Type B pancreatic cell (in vitro differentiated cells): ENCODE data around the gene TTC28. TPM values are rescaled to one million over a fixed set of nuclear protein-coding genes. Genes with fewer than 3 reads are reported as not detected.

Experiments used
- DNase-seq: peaks from one replicate; pipeline ENCODE4 v3.0.0; 2021; ENCODE audit warnings: mixed read lengths; ENCODE audit not compliant: unreplicated experiment; ENCODE audit errors: extremely low spot score
- H3K27ac Mint-ChIP-seq: 2 replicates; pipeline ENCODE4 v1.8.0; 2021; ENCODE audit warnings: mild to moderate bottlenecking, mixed read lengths
- H3K27me3 Mint-ChIP-seq: 2 replicates; pipeline ENCODE4 v1.8.0; 2021; ENCODE audit warnings: mixed read lengths
- H3K36me3 Mint-ChIP-seq: 2 replicates; pipeline ENCODE4 v1.8.0; 2021; ENCODE audit warnings: mixed read lengths
- H3K4me1 Mint-ChIP-seq: one replicate; pipeline ENCODE4 v1.8.0; 2021; ENCODE audit warnings: mixed read lengths; ENCODE audit not compliant: unreplicated experiment
- H3K4me3 Mint-ChIP-seq: 2 replicates; pipeline ENCODE4 v1.8.0; 2021; ENCODE audit warnings: mild to moderate bottlenecking, mixed read lengths
- H3K9me3 Mint-ChIP-seq: 2 replicates; pipeline ENCODE4 v1.8.0; 2021; ENCODE audit warnings: mixed read lengths
- total RNA-seq: library from RNA; stranded (reverse); gene quantifications from 2 replicates; pipeline ENCODE4 v1.2.1, GENCODE V29; 2021; ENCODE audit warnings: low replicate concordance
- TF ChIP-seq, protein P1 (sequence below): fragments of 200-600 bp; sonication (generic); conservative IDR thresholded peaks from 2 replicates; pipeline ENCODE4 v1.5.0; 2021; ENCODE audit warnings: antibody characterized with exemption, mild to moderate bottlenecking

The TTC28 gene
- total RNA-seq, 1 donor from 2014 or later: 59.2 TPM

DNA sequence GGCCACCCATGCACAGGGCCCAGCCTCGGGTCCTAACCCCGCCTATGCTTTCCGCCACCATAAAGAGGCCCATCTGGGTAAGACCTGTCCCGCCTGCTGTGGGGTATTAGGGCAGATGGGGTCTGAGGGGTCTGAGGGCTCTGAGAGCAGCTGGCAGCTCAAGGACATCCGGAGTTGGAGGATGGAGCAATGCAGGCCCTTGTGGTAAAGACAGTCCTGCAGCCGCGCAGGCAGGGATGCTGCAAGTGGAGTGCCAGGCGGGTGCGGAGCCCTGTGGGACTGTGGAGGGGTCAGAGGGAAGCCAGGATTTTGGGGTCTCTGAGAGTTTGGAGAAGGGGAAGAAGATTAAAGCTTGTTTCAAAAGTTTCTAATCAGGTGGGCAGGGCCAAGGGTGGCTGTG is 679.3 kb downstream of the TTC28 start:
- no peak overlapping the region for H3K27ac Mint-ChIP-seq
- H3K4me3 Mint-ChIP-seq: no peak overlapping the region
- H3K9me3 Mint-ChIP-seq: no peaks in the 10 kb centered on the region
- H3K4me1 Mint-ChIP-seq: no peaks in the 10 kb centered on the region
- H3K27me3 Mint-ChIP-seq: no peaks in the 10 kb centered on the region
- H3K36me3 Mint-ChIP-seq: no peaks in the 10 kb centered on the region
- TF ChIP-seq, protein P1, sequence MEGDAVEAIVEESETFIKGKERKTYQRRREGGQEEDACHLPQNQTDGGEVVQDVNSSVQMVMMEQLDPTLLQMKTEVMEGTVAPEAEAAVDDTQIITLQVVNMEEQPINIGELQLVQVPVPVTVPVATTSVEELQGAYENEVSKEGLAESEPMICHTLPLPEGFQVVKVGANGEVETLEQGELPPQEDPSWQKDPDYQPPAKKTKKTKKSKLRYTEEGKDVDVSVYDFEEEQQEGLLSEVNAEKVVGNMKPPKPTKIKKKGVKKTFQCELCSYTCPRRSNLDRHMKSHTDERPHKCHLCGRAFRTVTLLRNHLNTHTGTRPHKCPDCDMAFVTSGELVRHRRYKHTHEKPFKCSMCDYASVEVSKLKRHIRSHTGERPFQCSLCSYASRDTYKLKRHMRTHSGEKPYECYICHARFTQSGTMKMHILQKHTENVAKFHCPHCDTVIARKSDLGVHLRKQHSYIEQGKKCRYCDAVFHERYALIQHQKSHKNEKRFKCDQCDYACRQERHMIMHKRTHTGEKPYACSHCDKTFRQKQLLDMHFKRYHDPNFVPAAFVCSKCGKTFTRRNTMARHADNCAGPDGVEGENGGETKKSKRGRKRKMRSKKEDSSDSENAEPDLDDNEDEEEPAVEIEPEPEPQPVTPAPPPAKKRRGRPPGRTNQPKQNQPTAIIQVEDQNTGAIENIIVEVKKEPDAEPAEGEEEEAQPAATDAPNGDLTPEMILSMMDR: no peak
- no peak for DNase-seq

DNA sequence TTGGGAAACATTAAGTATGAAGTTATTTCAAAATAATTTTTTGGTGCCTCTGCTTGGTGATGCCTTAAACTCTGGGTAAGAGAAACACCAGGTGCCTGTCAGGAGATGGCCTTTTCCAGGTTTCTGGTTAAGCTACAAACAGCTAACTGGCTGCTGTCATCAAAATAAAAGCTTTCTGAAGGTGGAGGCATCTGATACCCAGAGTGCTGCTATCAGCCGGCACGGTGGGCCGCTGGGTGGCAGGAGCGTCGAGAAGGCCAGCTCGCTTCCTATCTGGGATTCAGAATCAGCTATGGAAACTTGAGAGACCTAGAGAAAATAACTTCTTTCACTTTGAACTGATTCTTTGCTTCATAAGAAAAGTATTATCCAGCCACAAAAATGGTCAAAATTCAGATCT is 679.8 kb downstream of the TTC28 start:
- DNase-seq: no peak
- no peaks in the 10 kb centered on the region for H3K4me1 Mint-ChIP-seq
- no peaks in the 10 kb centered on the region for H3K9me3 Mint-ChIP-seq
- no peaks in the 10 kb centered on the region for H3K27me3 Mint-ChIP-seq
- H3K27ac Mint-ChIP-seq: no peak overlapping the region
- no peaks in the 10 kb centered on the region for H3K36me3 Mint-ChIP-seq
- TF ChIP-seq, protein P1: no peak
- H3K4me3 Mint-ChIP-seq: no peak overlapping the region

DNA sequence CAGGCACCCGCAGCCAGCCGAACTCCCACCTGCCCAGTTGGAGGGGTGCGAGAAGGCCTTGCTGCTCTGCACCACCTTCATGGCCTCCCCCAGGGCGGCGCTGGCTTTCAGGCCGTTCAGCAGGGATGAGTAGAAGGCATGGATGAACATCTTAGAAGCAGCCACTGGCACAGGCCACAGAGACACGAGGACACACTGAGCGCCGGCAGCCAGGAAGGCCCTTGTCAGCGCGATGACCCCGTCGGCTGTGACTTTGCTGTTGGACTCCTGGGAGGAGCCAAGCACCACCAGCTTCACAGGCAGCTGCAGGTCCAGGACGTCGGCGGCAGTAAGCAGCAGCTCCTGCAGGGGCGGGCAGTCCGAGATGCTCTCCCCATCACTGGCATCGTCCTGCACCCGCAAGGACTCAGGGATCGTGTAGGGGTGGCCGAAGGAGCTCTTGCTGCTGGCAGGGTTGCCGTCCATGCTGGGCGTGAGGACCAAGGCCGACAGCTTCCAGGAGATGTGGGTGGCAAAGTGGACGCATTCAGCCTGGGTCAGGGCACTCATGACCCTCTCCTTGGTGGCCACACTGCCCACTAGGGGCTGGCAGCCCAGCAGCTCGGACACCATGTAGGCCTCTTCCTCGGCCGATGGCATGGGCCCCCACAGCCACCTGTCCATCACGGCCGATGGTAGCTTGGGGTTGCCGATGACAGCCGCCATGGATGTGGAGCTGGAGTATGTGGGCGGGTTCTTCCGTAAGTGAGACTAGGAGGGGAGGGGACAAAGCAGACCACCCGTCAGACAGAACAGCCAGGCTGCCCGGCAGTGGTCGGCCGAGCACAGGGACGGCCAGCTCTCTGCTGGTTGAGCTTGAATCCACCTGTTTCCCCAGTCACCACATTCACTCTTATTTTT is 680.9 kb downstream of the TTC28 start:
- no peaks in the 10 kb centered on the region for H3K36me3 Mint-ChIP-seq

DNA sequence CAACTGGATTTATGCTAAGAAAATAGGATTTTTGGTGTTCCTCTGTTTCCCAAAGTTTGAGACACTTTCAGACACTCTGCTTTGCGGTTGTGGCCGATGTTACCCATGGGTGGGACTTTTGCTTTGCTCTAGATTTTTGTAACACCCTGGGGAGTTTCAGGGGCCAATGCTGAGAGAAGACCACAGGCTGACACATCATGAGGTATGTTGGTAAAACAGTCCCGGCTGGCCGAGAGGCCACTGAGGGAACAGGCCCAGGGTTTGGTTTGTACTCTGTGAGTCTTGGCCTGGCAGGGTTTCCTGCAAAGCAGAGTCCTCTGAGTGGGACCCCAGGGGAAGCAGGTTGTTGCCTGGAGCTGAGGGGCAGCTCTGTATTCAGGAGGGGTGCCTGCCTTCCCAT is 682.1 kb downstream of the TTC28 start:
- Mint-ChIP-seq H3K4me1 (no peaks in the 10 kb centered on the region), H3K36me3 (no peaks in the 10 kb centered on the region), H3K9me3 (no peaks in the 10 kb centered on the region), H3K27ac (no peak overlapping the region), H3K4me3 (no peak overlapping the region), H3K27me3 (no peaks in the 10 kb centered on the region)
- TF ChIP-seq, protein P1: no peak
- DNase-seq: no peak

More for the DNA sequence above, 680.9 kb downstream of the TTC28 start:
- H3K27me3 Mint-ChIP-seq: no peaks in the 10 kb centered on the region
- DNase-seq: no peak
- no peaks in the 10 kb centered on the region for H3K4me1 Mint-ChIP-seq
- no peaks in the 10 kb centered on the region for H3K9me3 Mint-ChIP-seq
- TF ChIP-seq, protein P1: no peak
- no peak overlapping the region for H3K27ac Mint-ChIP-seq
- no peak overlapping the region for H3K4me3 Mint-ChIP-seq

DNA sequence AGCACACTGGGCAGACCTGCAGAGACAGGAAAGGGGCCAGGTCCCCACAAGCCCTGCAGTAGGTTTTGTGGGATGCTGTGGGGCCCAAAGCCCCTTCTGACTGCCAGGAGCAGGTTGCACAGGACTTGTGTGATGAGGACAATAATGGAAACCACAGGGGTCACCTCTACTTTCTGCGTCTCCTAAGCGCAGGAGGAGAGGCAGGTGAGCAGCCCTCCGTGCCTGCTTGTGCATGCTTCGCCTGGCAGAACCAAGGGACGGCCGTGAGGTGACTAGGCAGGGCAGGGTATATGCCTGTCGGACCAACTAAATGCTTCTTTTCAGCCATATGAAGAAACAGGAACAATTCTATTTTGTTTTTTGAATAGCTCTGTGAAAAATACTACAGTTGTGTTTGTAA is 682.7 kb downstream of the TTC28 start:
- TF ChIP-seq, protein P1: no peak
- Mint-ChIP-seq H3K36me3 (no peaks in the 10 kb centered on the region), H3K4me3 (no peak overlapping the region), H3K27ac (no peak overlapping the region), H3K4me1 (no peaks in the 10 kb centered on the region), H3K9me3 (no peaks in the 10 kb centered on the region), H3K27me3 (no peaks in the 10 kb centered on the region)
- no peak for DNase-seq
